HEK293 (cell line): ENCODE results near the gene HCN4.

ENCODE experiments used
- CTCF ChIA-PET: fragments of 350-600 bp; formaldehyde crosslinking; extraction: SDS; loops from one replicate; lab custom pipeline; 2021; ENCODE audit warnings: antibody characterized with exemption; lab: Yijun Ruan, JAX
- POLR2A ChIA-PET: fragments of 300-600 bp; formaldehyde crosslinking; extraction: SDS; loops from one replicate; lab custom pipeline; 2020; ENCODE audit warnings: antibody characterized with exemption, inconsistent platforms; lab: Yijun Ruan, JAX
- H3K27ac ChIP-seq: fragments of 200-500 bp; sonication (Bioruptor generic); 2 replicates; pipeline ENCODE4 v1.5.1; 2014; ENCODE audit warnings: low read depth, low read length, control low read depth, inconsistent platforms; ENCODE audit errors: extremely low read depth
- H3K36me3 ChIP-seq, 2 experiments: fragments of 200-500 bp in 1 of 2; sonication (Bioruptor generic) in 1 of 2; 1 replicate in 1 of 2; 2 replicates in 1 of 2; pipeline ENCODE4 v1.5.1; 2014 to 2017; ENCODE audit warnings: inconsistent platforms in 2 of 2, low read length in 2 of 2; ENCODE audit not compliant: control insufficient read depth in 2 of 2, insufficient read depth in 1 of 2
- H3K4me1 ChIP-seq: fragments of 200-500 bp; sonication (Bioruptor generic); 2 replicates; pipeline ENCODE4 v1.5.1; 2014; ENCODE audit warnings: mild to moderate bottlenecking, low read length, inconsistent platforms; ENCODE audit not compliant: control insufficient read depth, insufficient read depth
- H3K4me3 ChIP-seq: 2 replicates; pipeline ENCODE4 v1.5.1; 2011; ENCODE audit warnings: low read depth, mild to moderate bottlenecking, control low read depth, low read length, moderate library complexity
- H3K9me3 ChIP-seq: fragments of 200-500 bp; sonication (Bioruptor generic); 2 replicates; pipeline ENCODE4 v1.5.1; 2014; ENCODE audit warnings: low read depth, low read length, inconsistent platforms; ENCODE audit not compliant: control insufficient read depth, insufficient read depth
- BCL11A ChIP-seq: fragments of 450-650 bp; formaldehyde crosslinking; IDR thresholded peaks from 2 replicates; pipeline ENCODE4 v1.5.1; 2016; ENCODE audit warnings: low read depth, missing biosample characterization, missing genetic modification characterization
- GLIS2 ChIP-seq: fragments of 450-650 bp; formaldehyde crosslinking; IDR thresholded peaks from 2 replicates; pipeline ENCODE4 v1.5.1; 2016; ENCODE audit warnings: missing biosample characterization, missing genetic modification characterization
- HOXA7 ChIP-seq: sonication (generic); formaldehyde crosslinking; IDR thresholded peaks from 2 replicates; pipeline ENCODE4 v1.8.1; 2022; ENCODE audit warnings: missing genetic modification reagents, borderline replicate concordance
- PBX3 ChIP-seq: sonication (generic); formaldehyde crosslinking; IDR thresholded peaks from 2 replicates; pipeline ENCODE4 v1.8.1; 2022; ENCODE audit warnings: mild to moderate bottlenecking, moderate library complexity, missing genetic modification reagents
- PRDM4 ChIP-seq: fragments of 450-650 bp; formaldehyde crosslinking; IDR thresholded peaks from 2 replicates; pipeline ENCODE4 v1.5.1; 2017; ENCODE audit warnings: missing biosample characterization, missing genetic modification characterization
- SALL2 ChIP-seq: fragments of 450-650 bp; formaldehyde crosslinking; IDR thresholded peaks from 2 replicates; pipeline ENCODE4 v1.5.0; 2017; ENCODE audit warnings: missing biosample characterization, mild to moderate bottlenecking, missing genetic modification characterization, borderline replicate concordance
- SP7 ChIP-seq: fragments of 450-650 bp; formaldehyde crosslinking; IDR thresholded peaks from 2 replicates; pipeline ENCODE4 v1.5.1; 2016; ENCODE audit warnings: missing biosample characterization, missing genetic modification characterization
- YY2 ChIP-seq: fragments of 450-650 bp; formaldehyde crosslinking; IDR thresholded peaks from 2 replicates; pipeline ENCODE4 v1.5.1; 2016; ENCODE audit warnings: missing biosample characterization, missing genetic modification characterization
- ZBTB17 ChIP-seq: fragments of 450-650 bp; formaldehyde crosslinking; IDR thresholded peaks from 2 replicates; pipeline ENCODE4 v1.5.1; 2016; ENCODE audit warnings: missing biosample characterization, missing genetic modification characterization
- ZBTB8A ChIP-seq: fragments of 450-650 bp; formaldehyde crosslinking; IDR thresholded peaks from 2 replicates; pipeline ENCODE4 v1.5.1; 2016; ENCODE audit warnings: missing biosample characterization, missing genetic modification characterization
- ZFHX2 ChIP-seq: fragments of 450-650 bp; formaldehyde crosslinking; conservative IDR thresholded peaks from 2 replicates; pipeline ENCODE4 v1.5.1; 2016; ENCODE audit warnings: missing biosample characterization, missing genetic modification characterization
- ZFP41 ChIP-seq: fragments of 450-650 bp; formaldehyde crosslinking; IDR thresholded peaks from 2 replicates; pipeline ENCODE4 v1.5.1; 2016; ENCODE audit warnings: missing biosample characterization, missing genetic modification characterization, borderline replicate concordance
- ZFP69B ChIP-seq: fragments of 450-650 bp; formaldehyde crosslinking; IDR thresholded peaks from 2 replicates; pipeline ENCODE4 v1.5.1; 2016; ENCODE audit warnings: missing biosample characterization, missing genetic modification characterization
- ZIC2 ChIP-seq: fragments of 450-650 bp; formaldehyde crosslinking; IDR thresholded peaks from 2 replicates; pipeline ENCODE4 v1.5.1; 2016; ENCODE audit warnings: missing biosample characterization, missing genetic modification characterization
- ZNF112 ChIP-seq: fragments of 450-650 bp; formaldehyde crosslinking; IDR thresholded peaks from 2 replicates; pipeline ENCODE4 v1.5.0; 2017; ENCODE audit warnings: missing biosample characterization, missing genetic modification characterization
- ZNF140 ChIP-seq: fragments of 450-650 bp; formaldehyde crosslinking; IDR thresholded peaks from 2 replicates; pipeline ENCODE4 v1.5.1; 2016; ENCODE audit warnings: missing biosample characterization, missing genetic modification characterization
- ZNF169 ChIP-seq: fragments of 450-650 bp; formaldehyde crosslinking; IDR thresholded peaks from 2 replicates; pipeline ENCODE4 v1.5.1; 2016; ENCODE audit warnings: missing biosample characterization, missing genetic modification characterization
- ZNF211 ChIP-seq: fragments of 450-650 bp; formaldehyde crosslinking; IDR thresholded peaks from 2 replicates; pipeline ENCODE4 v1.5.1; 2016; ENCODE audit warnings: low read depth, missing biosample characterization, missing genetic modification characterization
- ZNF214 ChIP-seq: fragments of 450-650 bp; formaldehyde crosslinking; IDR thresholded peaks from 2 replicates; pipeline ENCODE4 v1.5.1; 2017; ENCODE audit warnings: missing biosample characterization, mild to moderate bottlenecking, missing genetic modification characterization, borderline replicate concordance
- ZNF23 ChIP-seq: fragments of 450-650 bp; formaldehyde crosslinking; IDR thresholded peaks from 2 replicates; pipeline ENCODE4 v1.5.1; 2016; ENCODE audit warnings: missing biosample characterization, missing genetic modification characterization, borderline replicate concordance
- ZNF394 ChIP-seq: fragments of 450-650 bp; formaldehyde crosslinking; IDR thresholded peaks from 2 replicates; pipeline ENCODE4 v1.5.1; 2016; ENCODE audit warnings: missing biosample characterization, missing genetic modification characterization, mild to moderate bottlenecking, moderate library complexity, borderline replicate concordance
- ZNF48 ChIP-seq: fragments of 450-650 bp; formaldehyde crosslinking; IDR thresholded peaks from 2 replicates; pipeline ENCODE4 v1.5.1; 2016; ENCODE audit warnings: missing biosample characterization, missing genetic modification characterization
- ZNF580 ChIP-seq: fragments of 450-650 bp; formaldehyde crosslinking; IDR thresholded peaks from 2 replicates; pipeline ENCODE4 v1.5.1; 2016; ENCODE audit warnings: missing biosample characterization, missing genetic modification characterization
- ZNF596 ChIP-seq: fragments of 450-650 bp; IDR thresholded peaks from 2 replicates; pipeline ENCODE4 v1.5.0; 2018; ENCODE audit warnings: missing biosample characterization, mild to moderate bottlenecking, missing genetic modification characterization, moderate library complexity
- ZNF677 ChIP-seq: fragments of 450-650 bp; IDR thresholded peaks from 2 replicates; pipeline ENCODE4 v1.5.0; 2018; ENCODE audit warnings: missing biosample characterization, mild to moderate bottlenecking, missing genetic modification characterization, moderate library complexity
- ZNF704 ChIP-seq: fragments of 450-650 bp; formaldehyde crosslinking; IDR thresholded peaks from 2 replicates; pipeline ENCODE4 v1.5.1; 2016; ENCODE audit warnings: missing biosample characterization, missing genetic modification characterization
- ZNF777 ChIP-seq: fragments of 450-650 bp; formaldehyde crosslinking; IDR thresholded peaks from 2 replicates; pipeline ENCODE4 v1.5.1; 2017; ENCODE audit warnings: missing biosample characterization, missing genetic modification characterization, borderline replicate concordance
- ZSCAN4 ChIP-seq: fragments of 450-650 bp; formaldehyde crosslinking; IDR thresholded peaks from 2 replicates; pipeline ENCODE4 v1.5.1; 2017; ENCODE audit warnings: missing biosample characterization, missing genetic modification characterization

The HCN4 gene

GRCh38 chr15:73378089-73378488 is 9.3 kb upstream of the HCN4 start:
- ChIA-PET CTCF (interaction anchor here (0.9 to 1.2 kb wide), 2 partner anchors 183 to 519 kb away, joined by 3 to 4 read pairs; no protein-coding TSS in a partner anchor), POLR2A (no interaction called here)
- Histone ChIP-seq H3K27ac (no peak overlapping the region), H3K9me3 (no peaks in the 10 kb centered on the region), H3K4me1 (no peaks in the 10 kb centered on the region), H3K4me3 (no peak overlapping the region), H3K36me3 (no peaks in the 10 kb centered on the region)
- TF ChIP-seq ZFHX2: peak; percentile 19; the same call in 1 of the 2 replicates
- TF ChIP-seq ZNF23 (tag by site-specific recombination): no peak

GRCh38 chr15:73375755-73376305 is 7.1 kb upstream of the HCN4 start:
- Histone ChIP-seq H3K27ac (no peak overlapping the region), H3K4me1 (no peaks in the 10 kb centered on the region), H3K4me3 (no peak overlapping the region), H3K36me3 (no peaks in the 10 kb centered on the region), H3K9me3 (no peaks in the 10 kb centered on the region)
- TF ChIP-seq ZNF704 (tag by site-specific recombination): no peak
- no peak for TF ChIP-seq YY2 (tag by site-specific recombination)
- no peak for TF ChIP-seq ZNF214 (tag by site-specific recombination)
- TF ChIP-seq ZFP41: no peak
- no peak for TF ChIP-seq ZNF777 (tag by site-specific recombination)
- TF ChIP-seq ZNF140 (tag by site-specific recombination): no peak
- TF ChIP-seq ZNF169 (tag by site-specific recombination): no peak
- no peak for TF ChIP-seq ZNF677
- no peak for TF ChIP-seq ZNF596
- no peak for TF ChIP-seq ZNF580 (tag by site-specific recombination)
- TF ChIP-seq ZNF112: no peak
- TF ChIP-seq HOXA7 (CRISPR knock-in tag): no peak
- TF ChIP-seq BCL11A: no peak
- no peak for TF ChIP-seq ZBTB8A (tag by site-specific recombination)
- peak; percentile 75 for TF ChIP-seq SP7
- no peak for TF ChIP-seq PRDM4 (tag by site-specific recombination)
- no peak for TF ChIP-seq ZSCAN4 (tag by site-specific recombination)
- no peak for TF ChIP-seq ZNF48 (tag by site-specific recombination)
- 0 out of 2 replicates have a peak, but pooled peaks have one; percentile 37 for TF ChIP-seq GLIS2 (tag by site-specific recombination)
- TF ChIP-seq ZNF211: no peak
- 0 out of 2 replicates have a peak, but pooled peaks have one; percentile 19 for TF ChIP-seq ZBTB17 (tag by site-specific recombination)
- peak; percentile 97 for TF ChIP-seq ZIC2
- TF ChIP-seq ZFP69B (tag by site-specific recombination): no peak
- TF ChIP-seq ZNF394 (tag by site-specific recombination): no peak
- TF ChIP-seq PBX3 (CRISPR knock-in tag): no peak
- no peak for TF ChIP-seq SALL2 (tag by site-specific recombination)
- ChIA-PET POLR2A (interaction anchor here (0.6 kb wide), 1 partner anchor 164 kb away, joined by 3 read pairs; no protein-coding TSS in a partner anchor), CTCF (interaction anchor here (0.6 kb wide), 1 partner anchor 12 kb away, joined by 4 read pairs; no protein-coding TSS in a partner anchor)
